ENCODE data around the gene RNASE13.
A peak's percentile ranks its signal among the peaks of the same experiment; 100 is the strongest.
"Not testable (repeated sequence)": the region's sequence is repeated elsewhere in the genome, so short reads cannot be mapped to it uniquely, and the experiment has no call there.

The RNASE13 gene

DNA sequence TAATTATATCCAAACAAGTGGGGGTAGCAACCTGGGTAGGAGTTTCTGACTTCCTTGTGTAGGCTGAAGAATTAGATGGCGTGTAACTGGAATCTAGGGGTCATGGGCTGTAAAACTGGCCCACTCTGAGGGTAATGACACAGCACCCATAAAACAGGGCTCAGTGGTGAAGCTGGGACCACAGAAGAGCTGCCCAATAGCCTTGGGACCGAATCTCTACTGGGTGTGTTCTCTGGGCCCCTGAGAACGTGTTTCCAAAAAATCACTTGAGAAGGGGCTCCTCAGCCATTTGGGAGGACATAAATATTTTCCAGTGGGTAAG lies 26.7 kb upstream of the RNASE13 start:
- no peak for DNase-seq

DNA sequence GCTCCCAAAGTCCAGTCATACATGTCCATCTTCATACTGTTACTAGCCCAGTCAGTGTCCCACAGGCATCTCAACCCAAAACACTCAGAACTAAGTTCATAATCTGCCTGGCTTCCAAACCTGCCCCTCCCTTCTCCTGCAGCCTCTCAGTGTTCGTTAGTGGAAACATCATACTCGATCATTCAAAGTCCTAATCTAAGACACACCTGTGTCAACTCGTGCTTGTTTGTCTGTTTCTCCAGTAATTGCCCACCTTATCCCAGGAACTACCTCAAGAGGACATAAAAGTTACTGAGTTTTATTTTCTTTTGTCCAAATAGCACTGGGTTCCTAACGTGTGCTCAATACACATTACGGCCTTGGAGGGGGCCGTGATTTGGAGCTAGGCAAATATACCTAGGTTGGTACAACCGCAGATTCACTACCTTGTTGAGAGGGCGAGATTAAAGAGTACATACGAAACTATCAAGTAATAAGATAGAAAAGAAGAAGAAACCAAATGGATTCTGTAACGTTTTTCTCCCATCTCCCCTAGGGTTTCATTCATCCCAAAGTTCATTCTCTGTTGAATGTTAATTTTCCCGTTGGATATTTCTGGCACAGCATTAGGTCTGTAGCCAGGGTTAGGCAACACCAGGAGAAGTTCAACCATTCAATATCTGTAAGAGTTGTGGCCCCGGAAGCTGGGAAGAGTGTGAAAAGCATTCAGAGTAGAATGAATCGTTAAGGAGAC lies 26.2 kb upstream of the RNASE13 start:
- no peak for DNase-seq

DNA sequence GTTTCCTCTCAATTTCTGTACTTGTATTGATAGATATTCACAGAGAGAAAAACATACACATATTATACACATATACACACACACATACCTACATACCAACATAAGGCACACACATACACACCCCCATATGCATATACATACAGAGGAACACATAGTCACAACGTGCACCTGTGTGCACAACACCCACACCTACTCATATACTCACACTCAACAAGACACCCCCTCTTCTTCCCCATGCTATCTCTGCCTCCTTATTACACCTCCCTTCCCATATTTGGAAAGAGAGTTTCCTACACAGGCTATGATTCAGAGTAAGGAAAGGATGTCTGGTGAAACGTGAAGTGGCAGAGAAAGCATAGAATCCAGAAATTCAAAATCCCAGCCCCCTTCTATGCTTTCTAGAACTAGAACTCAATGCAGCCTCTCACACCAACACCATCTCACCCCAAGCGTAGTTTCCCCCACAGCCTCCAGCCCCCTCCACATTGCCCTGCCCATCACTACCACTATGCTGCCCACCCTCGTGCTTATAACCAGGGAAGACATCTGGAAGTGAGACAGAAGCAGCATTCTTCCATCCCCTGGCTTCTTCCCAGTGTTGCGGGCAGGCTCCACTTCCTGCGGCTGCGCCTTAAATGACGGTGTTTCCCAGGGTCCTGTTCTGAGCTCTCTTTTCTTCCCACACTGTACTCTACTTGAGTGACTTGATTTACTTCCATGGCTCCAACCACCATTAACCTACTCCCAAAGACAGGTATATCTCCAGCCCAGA lies 25.4 kb upstream of the RNASE13 start:
- DNase-seq, result peak; percentile 26

DNA sequence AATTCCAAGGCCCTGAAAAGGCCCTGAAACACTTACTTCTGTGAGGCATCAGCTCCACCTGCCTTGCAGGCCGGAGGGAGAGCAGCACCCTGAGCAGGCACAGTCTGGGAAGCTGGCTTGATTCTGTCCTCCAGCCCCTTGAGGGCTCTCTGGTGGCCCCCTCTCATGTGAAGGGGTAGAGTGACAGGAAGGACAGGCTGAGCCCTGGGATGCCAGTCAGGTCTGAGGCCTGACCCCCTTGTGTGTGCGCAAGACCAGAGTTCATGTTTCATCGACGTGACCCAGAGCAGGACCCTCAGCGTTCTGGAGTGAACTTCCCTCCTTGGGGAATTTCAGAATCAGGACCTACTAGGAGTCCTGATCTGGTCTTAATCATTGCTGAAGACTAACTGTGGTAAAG lies 24.3 kb upstream of the RNASE13 start:
- DNase-seq, result no peak

DNA sequence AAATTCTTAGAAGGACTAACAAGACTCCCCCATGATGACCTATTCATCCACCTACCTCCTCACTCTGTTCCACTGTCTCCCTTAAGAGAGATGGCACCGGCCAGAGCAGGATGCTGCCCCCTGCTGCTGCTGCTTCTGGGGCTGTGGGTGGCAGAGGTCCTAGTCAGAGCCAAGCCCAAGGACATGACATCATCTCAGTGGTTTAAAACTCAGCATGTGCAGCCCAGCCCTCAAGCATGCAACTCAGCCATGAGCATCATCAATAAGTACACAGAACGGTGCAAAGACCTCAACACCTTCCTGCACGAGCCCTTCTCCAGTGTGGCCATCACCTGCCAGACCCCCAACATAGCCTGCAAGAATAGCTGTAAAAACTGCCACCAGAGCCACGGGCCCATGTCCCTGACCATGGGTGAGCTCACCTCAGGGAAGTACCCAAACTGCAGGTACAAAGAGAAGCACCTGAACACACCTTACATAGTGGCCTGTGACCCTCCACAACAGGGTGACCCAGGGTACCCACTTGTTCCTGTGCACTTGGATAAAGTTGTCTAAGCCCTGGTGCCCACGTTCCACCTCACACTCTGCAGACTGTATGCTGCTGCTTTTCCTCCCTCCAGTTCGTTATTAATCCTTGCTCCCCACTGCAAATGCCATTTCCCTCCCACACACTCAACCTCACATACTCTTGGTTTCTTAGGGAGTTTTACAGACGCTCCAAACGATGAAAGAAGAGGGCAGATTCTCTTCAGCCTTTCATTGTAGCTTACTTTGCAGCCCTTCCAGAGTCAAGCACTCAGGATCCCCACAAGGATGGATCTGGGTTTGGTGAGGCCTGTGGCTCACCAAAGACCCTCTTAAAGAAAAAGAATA lies 23.4 kb upstream of the RNASE13 start, which contains the start of gene RNASE8:
TSS of gene RNASE8 (plus strand) at position 20 of the 873 bp plus-strand sequence. CDS start at position 91, 71 bp downstream.
- peak; percentile 20 for DNase-seq

DNA sequence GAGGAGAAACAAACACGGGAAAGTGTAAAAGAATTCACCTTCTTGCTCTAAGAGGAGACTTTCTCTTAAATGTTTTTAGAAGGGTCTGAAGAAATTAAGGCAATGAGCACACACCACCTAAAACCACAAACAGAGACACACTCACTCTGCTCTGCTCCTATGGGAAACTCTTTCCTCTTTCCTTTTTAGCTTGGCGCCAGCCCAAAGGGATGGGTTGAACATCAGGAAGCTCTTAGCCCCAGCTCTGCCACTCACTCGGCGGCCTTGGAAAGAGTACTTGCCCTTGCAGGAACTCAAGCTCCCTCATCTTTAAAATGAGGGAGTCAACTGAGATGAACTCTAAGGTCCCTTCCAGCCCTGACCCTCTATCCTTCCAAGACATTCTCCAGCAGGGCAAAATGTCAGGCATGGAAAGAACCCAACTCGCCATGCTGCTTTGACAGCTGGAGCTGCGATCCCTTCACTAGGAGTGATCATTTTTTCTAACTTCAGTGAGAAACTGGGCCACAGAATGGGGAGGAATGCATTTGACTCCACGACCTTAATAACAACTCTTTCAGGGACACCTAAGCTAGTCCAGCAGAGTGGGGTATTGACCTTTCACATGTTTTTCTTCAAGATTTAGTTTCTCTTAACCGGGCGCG lies 22.0 kb upstream of the RNASE13 start:
- no peak for DNase-seq

DNA sequence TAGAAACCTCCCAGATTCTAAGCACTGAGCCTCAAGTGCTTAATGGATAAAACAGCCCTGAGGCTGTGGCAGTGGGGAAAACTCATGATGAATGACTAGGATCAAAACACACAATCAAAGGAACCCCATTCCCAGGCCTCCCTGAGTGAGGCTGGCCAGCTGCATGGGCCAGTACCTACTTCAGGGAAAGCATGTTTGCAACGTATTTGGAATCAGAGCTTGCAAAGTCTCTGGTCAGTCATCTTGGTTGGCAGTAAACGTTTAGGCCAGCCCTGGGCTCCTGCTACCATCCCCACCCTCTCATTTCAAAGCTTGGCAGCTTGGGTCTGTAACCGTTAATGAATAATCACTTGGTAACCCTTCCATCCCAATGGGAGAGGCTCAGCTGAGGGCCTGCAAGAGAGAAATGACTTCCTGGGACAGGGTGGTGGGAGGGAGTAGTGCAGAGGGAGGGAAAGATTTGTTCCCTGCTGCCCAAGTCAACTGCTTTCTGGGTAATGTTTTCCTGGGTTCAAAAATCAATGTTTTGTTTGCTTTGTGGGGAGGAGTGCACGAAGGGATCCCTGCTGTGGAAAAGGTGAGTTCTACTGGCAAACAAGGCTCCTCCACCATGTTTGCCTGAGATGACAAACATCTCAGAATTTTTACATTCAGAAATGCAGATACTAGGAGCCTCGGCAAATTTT lies 21.0 kb upstream of the RNASE13 start:
- DNase-seq, result no peak

DNA sequence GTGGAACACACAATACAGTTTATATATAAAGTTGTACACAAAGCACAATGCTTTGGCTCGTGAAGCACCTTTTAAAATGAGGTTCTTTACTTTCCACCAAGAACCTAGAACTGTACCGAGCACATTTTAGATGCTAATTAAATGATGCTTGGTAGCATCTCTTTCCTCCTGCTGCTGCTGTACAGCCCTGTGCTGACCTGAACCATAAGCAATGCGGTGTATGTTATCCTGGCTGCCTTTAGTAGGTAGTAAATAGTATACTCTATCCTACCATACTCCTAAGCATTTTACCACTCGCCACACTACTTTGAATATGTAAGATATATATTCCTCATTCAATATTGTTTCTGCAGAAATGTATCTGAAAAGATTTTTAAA lies 20.1 kb upstream of the RNASE13 start:
- DNase-seq, result no peak

DNA sequence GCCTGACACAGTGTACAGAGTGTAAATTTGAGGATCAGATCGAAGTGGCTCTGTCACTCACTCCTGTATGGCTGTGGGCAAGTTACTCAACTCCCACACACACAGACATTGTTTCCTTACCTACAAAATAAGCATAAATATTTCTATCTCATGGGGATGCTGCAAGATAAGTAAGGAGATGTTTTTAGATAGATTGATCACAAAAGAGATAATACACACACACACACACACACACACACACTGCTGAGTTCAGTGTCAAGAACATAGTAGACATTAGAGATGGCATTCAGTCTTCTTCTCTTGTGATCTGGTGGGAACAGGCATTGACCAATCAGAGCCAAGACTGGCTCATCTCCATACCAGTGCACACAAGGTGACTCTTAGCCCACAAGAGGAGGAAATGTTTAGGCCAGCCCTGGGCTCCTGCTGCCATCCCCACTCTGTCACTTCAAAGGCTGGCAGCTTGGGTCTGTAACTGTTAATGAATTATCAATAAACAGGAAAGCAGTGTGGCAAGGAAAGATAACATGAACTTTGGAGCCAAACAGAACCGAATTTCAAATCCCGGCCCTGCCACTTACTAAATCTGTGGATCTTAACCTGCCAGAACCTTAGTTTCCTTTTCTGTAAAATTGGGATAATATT lies 19.6 kb upstream of the RNASE13 start:
- DNase-seq, result no peak

DNA sequence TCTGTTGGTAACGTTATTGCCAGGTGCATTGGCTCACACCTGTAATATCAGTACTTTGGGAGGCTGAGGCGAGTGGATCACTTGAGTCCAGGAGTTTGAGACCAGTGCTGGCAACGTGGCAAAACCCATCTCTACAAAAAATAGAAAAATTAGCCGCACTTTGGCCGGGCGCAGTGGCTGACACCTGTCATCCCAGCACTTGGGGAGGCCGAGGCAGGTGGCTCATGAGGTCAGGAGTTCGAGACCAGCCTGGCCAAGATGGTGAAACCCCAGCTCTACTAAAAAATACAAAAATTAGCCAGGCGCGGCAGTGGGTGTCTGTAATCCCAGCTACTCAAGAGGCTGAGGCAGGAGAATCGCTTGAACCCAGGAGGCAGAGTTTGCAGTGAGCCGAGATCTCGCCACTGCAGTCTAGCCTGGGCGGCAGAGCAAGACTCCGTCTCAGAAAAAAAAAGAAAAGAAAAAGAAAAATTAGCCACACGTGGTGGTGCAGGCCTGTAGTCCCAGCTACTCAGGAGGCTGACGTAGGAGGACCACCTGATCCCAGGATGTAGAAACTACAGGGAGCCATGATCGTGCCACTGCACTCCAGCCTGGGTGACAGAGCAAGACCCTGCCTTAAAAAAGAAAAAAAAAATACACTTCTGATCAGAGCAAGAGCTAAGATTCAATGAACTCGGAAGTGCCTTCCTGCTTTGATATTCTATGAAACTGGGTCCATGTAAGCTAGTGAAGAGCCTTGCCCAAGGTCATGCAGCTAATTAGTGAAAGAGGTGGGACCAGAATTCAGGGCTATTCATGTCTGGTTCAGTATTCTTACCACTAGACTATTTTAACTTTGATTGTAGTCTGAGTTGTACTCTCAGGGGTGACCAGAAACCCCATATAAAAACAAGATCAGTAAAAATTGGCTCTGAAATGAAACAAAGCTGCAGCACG lies 18.8 kb upstream of the RNASE13 start:
- no peak for DNase-seq

DNA sequence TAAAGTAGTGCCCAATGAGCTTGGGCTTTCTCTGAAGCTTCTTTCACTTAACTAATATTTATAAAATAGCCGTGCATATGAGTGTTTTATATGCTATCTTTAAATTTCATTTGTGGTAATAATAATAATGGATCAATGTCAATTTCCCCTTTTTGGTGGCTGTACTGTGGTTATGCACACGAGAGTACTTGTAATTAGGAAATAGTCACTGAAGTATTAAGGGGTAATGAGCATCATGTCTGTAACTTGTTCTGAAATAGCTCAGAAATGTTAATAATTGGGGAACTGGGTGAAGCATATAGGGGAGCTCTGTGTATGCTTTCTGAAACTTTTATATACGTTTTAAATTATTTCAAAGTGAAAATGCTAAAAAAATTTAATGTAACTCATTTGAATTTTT lies 16.0 kb upstream of the RNASE13 start:
- DNase-seq, result no peak

DNA sequence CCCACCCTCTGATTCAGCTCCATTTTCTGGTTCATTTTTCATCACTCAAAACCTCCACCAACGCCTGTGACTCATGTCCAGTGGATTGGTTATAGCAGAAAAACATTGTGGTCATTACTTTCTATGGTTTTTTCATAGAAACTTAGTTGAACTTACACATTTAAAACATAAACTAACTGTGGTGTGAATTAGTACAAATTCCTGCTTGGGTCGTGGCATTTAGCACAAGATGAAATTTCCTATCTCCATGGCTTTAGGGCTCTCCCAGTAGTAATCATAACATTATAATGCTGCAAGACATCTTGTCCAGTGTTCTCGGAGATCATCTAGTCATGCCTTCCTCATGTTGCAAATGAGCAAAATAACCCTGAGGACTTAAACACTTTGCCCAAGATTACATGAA lies 14.7 kb upstream of the RNASE13 start:
- no peak for DNase-seq

DNA sequence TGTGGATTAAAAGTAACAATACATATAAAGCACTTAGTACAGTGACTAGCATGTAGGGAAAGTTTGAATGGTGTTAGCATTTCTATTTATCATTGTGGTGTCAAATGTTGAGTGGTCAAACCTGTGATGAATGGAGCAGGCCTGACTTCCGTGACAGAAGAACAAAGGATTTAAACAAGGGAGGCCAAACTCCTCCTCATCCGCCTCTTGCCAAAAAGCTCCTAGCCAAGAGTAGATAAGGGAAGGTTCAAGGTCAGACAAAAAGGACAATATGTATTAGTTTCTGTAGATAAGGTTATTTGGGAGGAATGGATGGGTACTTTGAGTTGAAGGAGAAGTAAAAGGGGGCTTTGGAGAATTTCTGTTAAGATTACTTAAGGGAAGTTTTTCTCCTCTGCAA lies 14.0 kb upstream of the RNASE13 start:
- no peak for DNase-seq

DNA sequence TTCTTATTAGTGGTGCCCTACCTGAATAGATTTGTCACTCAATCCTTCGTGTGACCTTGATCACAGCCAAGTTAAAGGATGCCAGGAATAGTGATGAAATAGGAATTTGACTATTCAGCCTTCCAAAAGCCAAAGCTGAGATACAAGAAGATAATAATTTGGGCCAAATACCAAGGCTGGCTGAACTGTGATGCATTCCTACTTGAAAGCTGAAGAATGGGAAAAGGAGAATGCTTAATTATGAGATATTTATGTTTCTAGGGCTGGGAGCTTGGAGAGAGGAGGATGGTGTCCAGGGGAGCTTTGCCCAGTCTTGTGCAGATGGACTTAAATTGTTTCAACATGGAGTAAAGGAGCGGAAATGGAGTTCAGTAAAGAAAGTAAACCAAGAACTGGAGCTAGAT lies 12.8 kb upstream of the RNASE13 start:
- no peak for DNase-seq

DNA sequence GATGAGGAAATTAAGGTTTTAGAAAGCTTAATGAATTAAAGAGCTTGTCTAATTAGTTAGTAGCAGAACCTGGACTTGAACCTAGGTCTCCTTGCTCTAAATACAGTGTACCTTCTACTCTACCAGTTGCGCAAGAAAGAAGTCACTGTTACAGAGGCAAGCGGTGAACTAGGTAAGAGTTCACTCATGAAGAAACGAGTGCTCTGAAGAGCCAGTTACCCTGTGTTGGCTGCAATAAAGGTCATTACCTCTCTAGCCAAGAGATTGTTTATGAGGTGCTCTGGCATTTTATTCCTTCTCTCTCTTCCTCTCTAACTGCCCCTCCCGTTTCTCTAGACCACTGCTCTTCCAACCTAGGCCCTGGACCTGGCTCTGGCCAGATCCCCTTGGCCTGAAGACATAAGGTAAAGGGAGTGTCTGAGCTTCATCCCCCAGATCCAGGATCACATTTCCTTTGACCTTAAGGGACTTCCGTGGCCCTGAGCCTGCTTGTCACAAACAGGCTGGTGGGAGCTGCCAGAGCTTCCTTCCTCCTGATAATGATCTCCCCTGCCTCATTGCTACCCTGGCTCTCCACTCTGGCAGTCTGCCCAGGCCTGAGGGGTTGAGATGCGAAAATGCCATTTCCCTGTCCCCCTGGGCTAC lies 9.5 kb upstream of the RNASE13 start:
- no peak for DNase-seq

DNA sequence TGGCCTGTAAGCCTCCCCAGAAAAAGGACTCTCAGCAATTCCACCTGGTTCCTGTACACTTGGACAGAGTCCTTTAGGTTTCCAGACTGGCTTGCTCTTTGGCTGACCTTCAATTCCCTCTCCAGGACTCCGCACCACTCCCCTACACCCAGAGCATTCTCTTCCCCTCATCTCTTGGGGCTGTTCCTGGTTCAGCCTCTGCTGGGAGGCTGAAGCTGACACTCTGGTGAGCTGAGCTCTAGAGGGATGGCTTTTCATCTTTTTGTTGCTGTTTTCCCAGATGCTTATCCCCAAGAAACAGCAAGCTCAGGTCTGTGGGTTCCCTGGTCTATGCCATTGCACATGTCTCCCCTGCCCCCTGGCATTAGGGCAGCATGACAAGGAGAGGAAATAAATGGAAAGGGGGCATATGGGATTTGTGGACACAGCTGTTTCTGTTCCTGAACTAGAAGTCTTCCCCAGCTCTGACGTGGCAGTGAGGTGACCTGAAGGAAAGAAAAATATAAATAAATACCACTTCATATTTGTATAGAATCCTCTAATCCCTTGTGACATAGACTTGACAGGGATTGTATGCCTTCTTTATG lies 8.9 kb upstream of the RNASE13 start:
- no peak for DNase-seq

DNA sequence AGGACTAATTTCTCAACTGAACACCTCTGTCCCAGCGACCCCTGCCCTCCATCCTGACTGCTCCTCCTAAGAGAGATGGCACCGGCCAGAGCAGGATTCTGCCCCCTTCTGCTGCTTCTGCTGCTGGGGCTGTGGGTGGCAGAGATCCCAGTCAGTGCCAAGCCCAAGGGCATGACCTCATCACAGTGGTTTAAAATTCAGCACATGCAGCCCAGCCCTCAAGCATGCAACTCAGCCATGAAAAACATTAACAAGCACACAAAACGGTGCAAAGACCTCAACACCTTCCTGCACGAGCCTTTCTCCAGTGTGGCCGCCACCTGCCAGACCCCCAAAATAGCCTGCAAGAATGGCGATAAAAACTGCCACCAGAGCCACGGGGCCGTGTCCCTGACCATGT lies 8.3 kb upstream of the RNASE13 start:
- DNase-seq, result no peak

DNA sequence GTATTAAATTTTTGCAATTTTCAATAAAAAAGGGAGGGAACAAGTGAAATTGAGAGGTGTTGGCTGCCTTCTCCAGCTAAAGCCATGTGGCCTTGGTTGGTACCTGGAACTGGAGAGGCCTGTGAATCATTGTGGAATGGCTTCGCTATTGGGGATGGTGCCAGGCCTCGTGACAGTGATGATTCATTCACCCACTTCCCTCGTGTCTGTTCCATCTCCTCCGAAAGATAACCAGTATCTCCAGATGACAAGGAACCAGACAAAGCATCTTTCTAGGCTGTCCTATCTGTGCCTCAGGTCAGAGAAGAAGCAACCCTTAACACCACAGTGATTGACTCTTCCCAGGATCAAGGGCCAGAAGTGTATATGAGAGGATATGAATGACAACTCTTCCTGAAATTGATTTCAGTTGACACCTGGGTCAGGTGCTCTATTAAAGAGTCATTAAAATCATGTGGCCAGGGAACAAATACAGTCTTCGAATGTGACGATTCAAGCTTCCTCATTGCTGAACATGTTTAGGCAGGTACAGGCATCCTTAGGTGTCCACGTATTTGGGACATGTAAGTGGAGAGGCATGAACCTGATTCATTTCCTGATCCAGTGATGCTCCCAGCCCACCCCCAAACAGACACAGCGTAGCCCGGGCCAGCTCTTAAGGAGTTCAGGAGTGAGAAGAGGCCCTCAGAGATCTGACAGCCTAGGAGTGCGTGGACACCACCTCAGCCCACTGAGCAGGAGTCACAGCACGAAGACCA lies 7.2 kb upstream of the RNASE13 start, which contains the start of gene RNASE7:
TSS of gene RNASE7 (plus strand) at position 687 of the 758 bp plus-strand sequence. CDS start 631 bp downstream, outside the sequence.
- peak; percentile 19 for DNase-seq

DNA sequence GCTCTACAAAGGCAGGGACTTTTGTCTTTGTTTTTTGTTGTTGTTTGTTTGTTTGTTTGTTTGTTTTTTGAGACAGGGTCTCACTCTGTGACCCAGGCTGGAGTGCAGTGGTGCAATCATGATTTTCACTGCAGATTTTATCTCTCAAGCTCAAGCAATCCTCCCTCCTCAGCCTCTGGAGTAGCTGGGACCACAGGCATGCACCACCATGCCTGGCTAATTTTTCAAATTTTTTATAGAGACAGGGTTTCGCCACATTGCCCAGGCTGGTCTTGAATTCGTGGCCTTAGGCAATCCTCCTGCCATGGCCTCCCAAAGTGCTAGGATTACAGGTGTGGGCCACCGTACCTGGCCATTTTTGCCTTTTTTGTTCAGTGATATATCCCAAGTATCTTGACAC lies 6.3 kb upstream of the RNASE13 start:
- DNase-seq, result not testable (repeated sequence)
